AG04449 (cell line): ENCODE data around the gene PRKN.

Experiments
- CTCF ChIA-PET: fragments of 350-600 bp; formaldehyde crosslinking; extraction: SDS; loops from one replicate; lab custom pipeline; 2021; ENCODE audit warnings: antibody characterized with exemption; lab: Yijun Ruan, JAX
- POLR2A ChIA-PET: fragments of 400-600, 350-600 bp; formaldehyde crosslinking; extraction: SDS; loops from one replicate; lab custom pipeline; 2020; ENCODE audit warnings: antibody characterized with exemption, inconsistent platforms; lab: Yijun Ruan, JAX
- DNase-seq: peaks from one replicate; pipeline ENCODE4 v3.0.0-alpha.2; 2010; ENCODE audit warnings: low read depth, low spot score
- H3K4me3 ChIP-seq: 2 replicates; pipeline ENCODE4 v1.5.1; 2011; ENCODE audit warnings: low read depth, mild to moderate bottlenecking, control low read depth, low read length
- CTCF ChIP-seq: IDR thresholded peaks from one replicate; pipeline ENCODE4 v1.5.1; 2011; ENCODE audit warnings: mild to moderate bottlenecking, moderate library complexity, low read length, control low read depth, inconsistent platforms; ENCODE audit not compliant: insufficient read depth; ENCODE audit errors: missing control alignments

Gene PRKN

GRCh38 chr6:162238675-162239074 lies 488.9 kb downstream of the PRKN start:
- no peak overlapping the region for H3K4me3 ChIP-seq

DNA sequence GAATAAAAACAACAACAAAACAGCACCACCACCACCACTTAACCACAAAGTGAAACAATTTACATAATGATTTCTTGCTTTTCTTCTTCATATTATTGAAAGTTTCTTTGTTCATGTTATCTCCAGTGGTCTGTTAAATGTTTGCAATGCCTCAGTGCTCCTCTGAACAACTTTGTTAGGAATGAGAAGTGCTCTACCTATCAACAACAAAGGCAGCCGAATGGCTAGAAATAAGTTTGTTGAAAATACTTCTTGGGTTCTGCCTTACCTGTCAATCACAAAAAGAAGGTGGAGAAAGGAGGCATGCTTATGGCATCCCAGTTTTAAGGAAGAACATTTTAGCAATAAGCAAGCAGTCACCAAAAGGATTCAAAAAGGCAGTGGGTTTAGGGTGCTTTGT lies 490.2 kb downstream of the PRKN start:
- no peak overlapping the region for H3K4me3 ChIP-seq
- ChIA-PET POLR2A (no interaction called here), CTCF (no interaction called here)
- no peak for DNase-seq
- TF ChIP-seq CTCF = no peak

More at GRCh38 chr6:162238675-162239074, 488.9 kb downstream of the PRKN start:
- DNase-seq = no peak
- no peak for TF ChIP-seq CTCF
- POLR2A ChIA-PET = no interaction called here
- CTCF ChIA-PET = no interaction called here

- POLR2A ChIA-PET = no interaction called here
- no peak for TF ChIP-seq CTCF
These were observed 492.9 kb downstream of the PRKN start for GRCh38 chr6:162234631-162235030.

DNA sequence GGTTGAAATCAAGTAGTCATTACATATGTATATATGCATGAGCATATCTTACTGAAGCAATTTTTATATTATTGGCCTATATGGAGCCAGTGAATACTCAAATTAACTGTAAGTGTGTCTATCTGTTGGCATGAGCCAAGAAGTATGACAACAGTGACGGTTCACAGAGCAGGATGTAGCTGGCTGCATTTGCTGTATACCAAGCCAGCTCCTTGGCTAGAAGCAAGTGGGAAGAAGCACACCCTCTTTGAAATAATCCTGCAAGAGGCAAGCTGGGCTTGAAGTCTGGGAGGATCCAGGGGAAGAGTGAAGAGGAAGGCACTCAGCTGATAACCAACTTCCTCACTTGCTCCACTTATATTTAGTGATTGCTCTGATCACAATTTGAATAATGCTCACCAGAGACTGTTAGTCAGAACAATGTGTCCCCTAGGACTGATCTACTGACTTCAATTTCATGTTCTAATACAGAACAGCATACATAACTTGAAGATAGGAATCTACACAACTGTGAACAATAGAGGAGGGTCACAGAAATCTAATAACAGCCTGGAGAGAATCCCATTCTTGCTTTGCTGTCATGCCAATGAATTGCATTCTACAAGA lies 497.3 kb downstream of the PRKN start:
- no peak for DNase-seq
- no peak for TF ChIP-seq CTCF
- POLR2A ChIA-PET = no interaction called here
- no peak overlapping the region for H3K4me3 ChIP-seq
- CTCF ChIA-PET = no interaction called here

More at GRCh38 chr6:162234631-162235030, 492.9 kb downstream of the PRKN start:
- no peak overlapping the region for H3K4me3 ChIP-seq
- CTCF ChIA-PET = no interaction called here
- DNase-seq = no peak

- POLR2A ChIA-PET = no interaction called here
- no peak overlapping the region for H3K4me3 ChIP-seq
- TF ChIP-seq CTCF = no peak
- DNase-seq = no peak
- CTCF ChIA-PET = no interaction called here
These were observed 498.5 kb downstream of the PRKN start for GRCh38 chr6:162229093-162229492.

- no peak for TF ChIP-seq CTCF
- DNase-seq = no peak
- ChIA-PET POLR2A (no interaction called here), CTCF (no interaction called here)
- H3K4me3 ChIP-seq = no peak overlapping the region
These were observed 500.8 kb downstream of the PRKN start for GRCh38 chr6:162226803-162227202.
